HepG2 (cell line): ENCODE measurements around the gene NHSL1. TPM values are rescaled to one million over a fixed set of nuclear protein-coding genes. Genes with fewer than 3 reads are reported as not detected.

ENCODE experiments used
- ATAC-seq: fragments of 200-7000 bp; cut with Tn5 transposase; 3 replicates; pipeline ENCODE4 v1.9.1; 2020; ENCODE audit warnings: mild to moderate bottlenecking, moderate library complexity
- BruUV-seq: library from RNA; stranded (reverse); fragments of 400-500 nt; replicated peaks from 2 replicates; lab custom pipeline; 2021; lab: Mats Ljungman, UMichigan
- CTCF ChIA-PET: fragments of 300-600 bp; formaldehyde crosslinking; extraction: SDS; loops from one replicate; lab custom pipeline; 2021; ENCODE audit warnings: low total read pairs, inconsistent platforms, low intra/inter-chr PET ratio; lab: Yijun Ruan, JAX
- POLR2A ChIA-PET: fragments of 350-600 bp; sonication (Branson Sonifier 250); formaldehyde crosslinking; loops from one replicate; lab custom pipeline; 2020; ENCODE audit warnings: antibody characterized with exemption, inconsistent platforms; lab: Yijun Ruan, JAX
- DNase-seq: peaks from one replicate; pipeline ENCODE4 v3.0.0-alpha.2; 2015; ENCODE audit warnings: low spot score
- FAIRE-seq: peaks from 3 replicates; lab custom pipeline; 2011; peaks lifted over from hg19 to GRCh38; lab: Jason Lieb, UNC
- H2AFZ ChIP-seq: one replicate; pipeline ENCODE4 v1.6.1; 2011; ENCODE audit warnings: low read length, inconsistent platforms
- H3K27ac ChIP-seq: fragments of 300-600 bp; 3 replicates; pipeline ENCODE4 v1.8.0; 2011; ENCODE audit warnings: mixed run types, mild to moderate bottlenecking, mixed read lengths, low read length, inconsistent platforms; ENCODE audit not compliant: insufficient read depth; ENCODE audit errors: extremely low read length
- H3K27me3 ChIP-seq, 2 experiments: fragments of 200-600 bp in 1 of 2; 2 replicates in 1 of 2; 3 replicates in 1 of 2; pipeline versions ENCODE4 v1.6.0 to v1.8.0; 2011; ENCODE audit warnings: low read length in 2 of 2, mild to moderate bottlenecking in 2 of 2, moderate library complexity in 2 of 2, inconsistent platforms in 1 of 2; ENCODE audit not compliant: insufficient read depth in 2 of 2, control insufficient read depth in 1 of 2
- H3K36me3 ChIP-seq, 2 experiments: fragments of 200-600 bp in 1 of 2; replicated peaks in 1 of 2; 2 replicates in 1 of 2; 3 replicates in 1 of 2; pipeline versions ENCODE4 v1.5.1 to v1.8.0; 2011; ENCODE audit warnings: low read length in 2 of 2, inconsistent platforms in 1 of 2; ENCODE audit not compliant: insufficient read depth in 2 of 2, control insufficient read depth in 1 of 2
- H3K4me1 ChIP-seq: 2 replicates; pipeline ENCODE4 v1.5.1; 2012; ENCODE audit warnings: low read length, inconsistent platforms; ENCODE audit not compliant: insufficient read depth
- H3K4me2 ChIP-seq: 2 replicates; pipeline ENCODE4 v1.6.0; 2011; ENCODE audit warnings: low read depth, low read length, inconsistent platforms
- H3K4me3 ChIP-seq, 3 experiments: fragments of 200-600 bp in 1 of 3; sonication (generic), shearing (Covaris generic) in 1 of 3; replicated peaks in 1 of 3; 2 replicates each; pipeline ENCODE4 v1.5.1; 2011 to 2016; ENCODE audit warnings: low read length in 3 of 3, inconsistent platforms in 2 of 3, low read depth in 2 of 3, mild to moderate bottlenecking in 2 of 3, control low read depth in 1 of 3, mixed read lengths in 1 of 3; ENCODE audit not compliant: insufficient read depth in 1 of 3
- H3K79me2 ChIP-seq: one replicate; pipeline ENCODE4 v1.6.1; 2011; ENCODE audit warnings: low read length, inconsistent platforms; ENCODE audit not compliant: insufficient read depth
- H3K9ac ChIP-seq: 2 replicates; pipeline ENCODE4 v1.6.0; 2011; ENCODE audit warnings: mild to moderate bottlenecking, low read depth, low read length, inconsistent platforms; ENCODE audit not compliant: insufficient read depth
- H3K9me3 ChIP-seq: 2 replicates; pipeline ENCODE4 v1.5.1; 2012; ENCODE audit warnings: mild to moderate bottlenecking, low read length
- H4K20me1 ChIP-seq: 2 replicates; pipeline ENCODE4 v1.6.0; 2011; ENCODE audit warnings: inconsistent platforms, mild to moderate bottlenecking, low read length, moderate library complexity; ENCODE audit not compliant: insufficient read depth
- POLR2AphosphoS2 ChIP-seq: IDR thresholded peaks from 2 replicates; pipeline ENCODE4 v1.6.1; 2011; ENCODE audit warnings: low read depth, low read length, improper control_type of control experiment
- SMYD3 ChIP-seq: sonication (generic); formaldehyde crosslinking; IDR thresholded peaks from 2 replicates; pipeline ENCODE4 v1.8.1; 2023; ENCODE audit warnings: mild to moderate bottlenecking, missing genetic modification reagents
- SOX6 ChIP-seq, 2 experiments: fragments of 450-650 bp in 1 of 2; sonication (generic) in 1 of 2; formaldehyde crosslinking in 1 of 2; IDR thresholded peaks; 2 replicates each; pipeline versions ENCODE4 v1.4.0 to v1.6.1; 2017 to 2020; ENCODE audit warnings: antibody characterized with exemption in 1 of 2, mild to moderate bottlenecking in 1 of 2, missing genetic modification reagents in 1 of 2
- ZBTB42 ChIP-seq: sonication (generic); formaldehyde crosslinking; IDR thresholded peaks from 2 replicates; pipeline ENCODE4 v1.5.0; 2020; ENCODE audit warnings: mild to moderate bottlenecking, missing genetic modification reagents
- ZMYM4 ChIP-seq: sonication (generic); formaldehyde crosslinking; IDR thresholded peaks from 2 replicates; pipeline ENCODE4 v1.8.1; 2023; ENCODE audit warnings: mild to moderate bottlenecking, missing genetic modification reagents
- ZNF841 ChIP-seq: sonication (generic); formaldehyde crosslinking; IDR thresholded peaks from 2 replicates; pipeline ENCODE4 v1.8.1; 2023; ENCODE audit warnings: missing genetic modification reagents, borderline replicate concordance
- WGBS: methylation state at CpG from one replicate; pipeline ENCODE4 v1.1.6; 2017; ENCODE audit warnings: low lambda C conversion rate; 5-methylcytosine and 5-hydroxymethylcytosine counted together
- in situ Hi-C: cut with HindIII; loops from 2 replicates; pipeline ENCODE4 v1.10.0; 2017; ENCODE audit warnings: low pct_unique_long_range_greater_than_20kb; ENCODE audit not compliant: extremely low pct_ligation_motif_present
- intact Hi-C: fragments of 100-400 bp; cut with micrococcal nuclease; formaldehyde crosslinking; loops from one replicate; pipeline ENCODE4 v1.10.0; 2022; ENCODE audit not compliant: unreplicated experiment
- polyA plus RNA-seq, 8 experiments: library from polyadenylated mRNA; depleted of rRNA in 3 of 8; stranded (reverse) in 7 of 8; unstranded in 1 of 8; fragments of >200 nt; fragmentation: Illumina TruSeq in 4 of 8; extraction: Trizol in 4 of 8; gene quantifications; 2 replicates each; pipeline versions ENCODE4 v1.2.1 to v1.2.3, GENCODE V29; 2011 to 2016; ENCODE audit warnings: low read depth in 4 of 8, missing spikeins in 1 of 8, mixed read lengths in 1 of 8; ENCODE audit not compliant: insufficient read depth in 1 of 8
- total RNA-seq, 5 experiments: library from RNA; depleted of rRNA; stranded (reverse); fragments of >200 nt; fragmentation: Illumina TruSeq; extraction: Trizol; gene quantifications; 2 replicates each; pipeline ENCODE4 v1.2.3, GENCODE V29; 2016; ENCODE audit warnings: low read depth in 1 of 5
- TF ChIP-seq, protein P1 (sequence below), 2 experiments: sonication (generic) in 1 of 2; formaldehyde crosslinking in 1 of 2; IDR thresholded peaks; 2 replicates each; pipeline versions ENCODE4 v1.4.0 to v1.6.1; 2016 to 2020; ENCODE audit warnings: borderline replicate concordance in 1 of 2, low read depth in 1 of 2, mild to moderate bottlenecking in 1 of 2, missing genetic modification reagents in 1 of 2

NHSL1 gene
- total and polyA plus RNA-seq, 2 of the 13 experiments (the other 11 are each of a cell fraction or from before 2014, with no cell fraction given): 24.9 to 53.6 TPM

DNA sequence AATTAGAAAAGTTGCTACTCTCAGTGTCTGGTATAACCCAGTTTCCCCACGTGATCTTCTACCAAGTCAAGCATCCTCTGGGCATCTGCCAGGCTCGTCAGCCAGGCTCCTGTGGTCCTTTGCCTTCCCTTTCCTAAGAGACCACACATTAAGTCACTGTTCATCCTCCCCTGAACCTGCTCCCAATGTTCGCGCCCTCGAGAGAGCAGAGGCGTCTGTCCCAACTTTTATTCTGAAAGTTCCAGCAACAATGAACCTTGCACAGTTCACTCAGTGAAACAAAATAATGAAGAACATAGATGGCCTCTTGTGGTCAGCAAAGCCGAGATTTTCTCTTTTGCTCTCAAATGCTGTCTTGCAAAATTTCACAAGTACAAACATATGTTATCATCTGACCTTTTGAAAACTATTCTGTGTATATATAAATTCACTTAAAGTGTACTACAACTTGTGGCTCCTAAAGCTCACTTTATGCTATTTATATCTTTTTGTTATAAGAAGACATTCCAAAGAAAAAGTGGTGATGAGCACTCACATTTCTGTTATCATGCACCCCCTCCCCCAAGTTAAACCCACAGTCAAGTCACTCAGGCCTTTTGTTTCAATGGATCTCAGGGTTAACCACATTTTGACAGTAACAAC is 39.2 kb upstream of the NHSL1 start (continued):
- TF ChIP-seq, protein P1, sequence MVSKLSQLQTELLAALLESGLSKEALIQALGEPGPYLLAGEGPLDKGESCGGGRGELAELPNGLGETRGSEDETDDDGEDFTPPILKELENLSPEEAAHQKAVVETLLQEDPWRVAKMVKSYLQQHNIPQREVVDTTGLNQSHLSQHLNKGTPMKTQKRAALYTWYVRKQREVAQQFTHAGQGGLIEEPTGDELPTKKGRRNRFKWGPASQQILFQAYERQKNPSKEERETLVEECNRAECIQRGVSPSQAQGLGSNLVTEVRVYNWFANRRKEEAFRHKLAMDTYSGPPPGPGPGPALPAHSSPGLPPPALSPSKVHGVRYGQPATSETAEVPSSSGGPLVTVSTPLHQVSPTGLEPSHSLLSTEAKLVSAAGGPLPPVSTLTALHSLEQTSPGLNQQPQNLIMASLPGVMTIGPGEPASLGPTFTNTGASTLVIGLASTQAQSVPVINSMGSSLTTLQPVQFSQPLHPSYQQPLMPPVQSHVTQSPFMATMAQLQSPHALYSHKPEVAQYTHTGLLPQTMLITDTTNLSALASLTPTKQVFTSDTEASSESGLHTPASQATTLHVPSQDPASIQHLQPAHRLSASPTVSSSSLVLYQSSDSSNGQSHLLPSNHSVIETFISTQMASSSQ (IDR thresholded peaks at IDR 0.05; ENCODE audit: low read depth): peak; percentile 31; the same call in 1 of the 2 replicates
- TF ChIP-seq, protein P1 (CRISPR knock-in tag; IDR thresholded peaks at IDR 0.05; ENCODE audit: borderline replicate concordance): peak; percentile 74; the same call in 1 of the 2 replicates
- TF ChIP-seq ZNF841 (CRISPR knock-in tag) (no peak), ZMYM4 (CRISPR knock-in tag) (peak; percentile 40; the same call in 1 of the 2 replicates), SOX6 (IDR thresholded peaks at IDR 0.05) (no peak), SOX6 (CRISPR knock-in tag; IDR thresholded peaks at IDR 0.05) (peak; percentile 60), SMYD3 (CRISPR knock-in tag) (peak; percentile 9; the same call in 1 of the 2 replicates), POLR2AphosphoS2 (no peak), ZBTB42 (no peak)

DNA sequence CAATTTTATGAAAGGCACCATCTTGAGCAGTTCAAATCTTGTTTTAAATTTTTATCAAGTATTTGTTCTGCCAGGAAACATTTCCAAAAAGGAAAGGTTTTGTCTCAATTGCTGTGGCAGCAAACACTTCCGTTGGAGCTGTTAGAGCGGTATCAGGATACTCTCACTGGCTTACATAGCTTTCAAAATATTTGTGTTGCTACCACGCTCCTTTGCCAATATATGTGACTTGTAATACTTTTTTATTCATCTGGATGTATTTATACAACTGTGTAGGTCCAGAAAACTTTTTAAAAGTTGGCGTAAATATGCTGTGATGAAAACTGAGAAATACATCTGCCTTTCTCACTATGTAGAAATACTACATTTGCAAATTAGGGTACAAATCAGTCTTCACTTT is 37.8 kb upstream of the NHSL1 start:
- Histone ChIP-seq H3K9me3 (no peaks in the 10 kb centered on the region), H3K9ac (no peak overlapping the region), H3K27me3 (no peaks in the 10 kb centered on the region), H3K27ac (no peak overlapping the region), H4K20me1 (no peaks in the 10 kb centered on the region), H3K4me3 (no peak overlapping the region), H3K36me3 (peaks cover 0 to 2% of the 10 kb centered on the region in 2 experiments; a peak in 4 of 5 replicates), H2AFZ (no peak overlapping the region), H3K4me1 (peaks cover 84% of the 10 kb centered on the region), H3K4me2 (no peak overlapping the region), H3K79me2 (peaks cover 87% of the 10 kb centered on the region)
- ATAC-seq (no peak), FAIRE-seq (no peak), DNase-seq (no peak)
- 97% methylated on average over 4 of the region's 4 CpGs for WGBS
- in situ Hi-C loops: no loop called here
- intact Hi-C loops: no loop called here
- no TSS peak for BruUV-seq
- ChIA-PET POLR2A (interaction anchor here (1.0 to 2.6 kb wide), 4 partner anchors 10 to 37 kb away, joined by 3 to 15 read pairs (median 3); no protein-coding TSS in a partner anchor), CTCF (interaction anchor here (1.3 kb wide), 1 partner anchor 108 kb away, joined by 4 read pairs; no protein-coding TSS in a partner anchor)
